SK-N-SH (cell line): Measurements from ENCODE around the gene PMEPA1. TPM values are rescaled to one million over a fixed set of nuclear protein-coding genes. Genes with fewer than 3 reads are reported as not detected.

Experiments used
- CTCF ChIA-PET: fragments of 300-600, 350-600 bp; formaldehyde crosslinking; extraction: SDS; loops from one replicate; lab custom pipeline; 2021; lab: Yijun Ruan, JAX
- POLR2A ChIA-PET: fragments of 350-600 bp; sonication (Branson Sonifier 250); formaldehyde crosslinking; extraction: SDS; loops from one replicate; lab custom pipeline; 2020; ENCODE audit warnings: antibody characterized with exemption, inconsistent platforms; lab: Yijun Ruan, JAX
- DNase-seq: peaks from one replicate; pipeline ENCODE4 v3.0.0; 2012
- H2AFZ ChIP-seq: fragments of 200-600 bp; sonication (generic); 2 replicates; pipeline ENCODE4 v1.8.1; 2016; ENCODE audit warnings: antibody characterized with exemption, mild to moderate bottlenecking, low read depth
- H3F3A ChIP-seq: fragments of 200-600 bp; sonication (generic); replicated peaks from 2 replicates; pipeline ENCODE3; 2016; ENCODE audit warnings: antibody characterized with exemption, mild to moderate bottlenecking; ENCODE audit not compliant: insufficient read depth
- H3K27ac ChIP-seq, 2 experiments: fragments of 200-500 bp in 1 of 2; fragments of 200-600 bp in 1 of 2; sonication (Bioruptor generic) in 1 of 2; sonication (generic), shearing (Covaris generic) in 1 of 2; 2 replicates each; pipeline versions ENCODE4 v1.5.1 to v1.6.1; 2014 to 2016; ENCODE audit warnings: low read depth in 2 of 2, inconsistent platforms in 1 of 2, low read length in 1 of 2, mild to moderate bottlenecking in 1 of 2, mixed read lengths in 1 of 2
- H3K27me3 ChIP-seq: fragments of 200-600 bp; sonication (generic), shearing (Covaris generic); 2 replicates; pipeline ENCODE4 v1.6.1; 2016; ENCODE audit warnings: mixed run types; ENCODE audit not compliant: insufficient read depth
- H3K36me3 ChIP-seq, 2 experiments: fragments of 200-500 bp in 1 of 2; fragments of 200-600 bp in 1 of 2; sonication (Bioruptor generic) in 1 of 2; sonication (generic) in 1 of 2; replicated peaks in 1 of 2; 2 replicates each; pipeline versions ENCODE3 to v1.5.1; 2014 to 2016; ENCODE audit warnings: low read length in 1 of 2, mild to moderate bottlenecking in 1 of 2; ENCODE audit not compliant: insufficient read depth in 2 of 2, control insufficient read depth in 1 of 2
- H3K4me1 ChIP-seq, 2 experiments: fragments of 200-500 bp in 1 of 2; fragments of 200-600 bp in 1 of 2; sonication (Bioruptor generic) in 1 of 2; sonication (generic), shearing (Covaris generic) in 1 of 2; 2 replicates each; pipeline versions ENCODE4 v1.5.1 to v1.6.1; 2014 to 2016; ENCODE audit warnings: low read depth in 1 of 2, low read length in 1 of 2, mixed run types in 1 of 2; ENCODE audit not compliant: insufficient read depth in 2 of 2, control insufficient read depth in 1 of 2
- H3K4me2 ChIP-seq: fragments of 200-600 bp; sonication (generic), shearing (Covaris generic); 2 replicates; pipeline ENCODE4 v1.6.1; 2017; ENCODE audit warnings: mixed run types
- H3K4me3 ChIP-seq, 2 experiments: fragments of 200-500 bp in 1 of 2; fragments of 200-600 bp in 1 of 2; sonication (Bioruptor generic) in 1 of 2; sonication (generic), shearing (Covaris generic) in 1 of 2; 2 replicates each; pipeline versions ENCODE4 v1.5.1 to v1.8.1; 2014 to 2016; ENCODE audit warnings: low read depth in 2 of 2, inconsistent platforms in 1 of 2, low read length in 1 of 2, mild to moderate bottlenecking in 1 of 2, mixed read lengths in 1 of 2, moderate library complexity in 1 of 2
- H3K79me2 ChIP-seq: fragments of 200-600 bp; sonication (generic); 2 replicates; pipeline ENCODE4 v1.8.1; 2017; ENCODE audit warnings: mild to moderate bottlenecking; ENCODE audit not compliant: insufficient read depth
- H3K9ac ChIP-seq: fragments of 200-600 bp; sonication (generic); 2 replicates; pipeline ENCODE4 v1.6.1; 2017; ENCODE audit warnings: mixed run types
- H3K9me2 ChIP-seq: fragments of 200-600 bp; sonication (generic); 2 replicates; pipeline ENCODE4 v1.6.1; 2017; ENCODE audit warnings: mixed run types
- H3K9me3 ChIP-seq: fragments of 200-600 bp; sonication (generic); 2 replicates; pipeline ENCODE4 v1.6.1; 2017; ENCODE audit warnings: mixed run types, mild to moderate bottlenecking, moderate library complexity
- H4K20me1 ChIP-seq: fragments of 200-600 bp; sonication (generic); 2 replicates; pipeline ENCODE4 v1.6.1; 2017; ENCODE audit warnings: mild to moderate bottlenecking, mixed run types; ENCODE audit not compliant: insufficient read depth
- CHD2 ChIP-seq: fragments of 150-350 bp; IDR thresholded peaks from 2 replicates; pipeline ENCODE4 v1.6.1; 2018; ENCODE audit warnings: low read length; ENCODE audit not compliant: partially characterized antibody
- EZH2phosphoT487 ChIP-seq: fragments of 200-600 bp; sonication (generic); IDR thresholded peaks from 2 replicates; pipeline ENCODE4 v1.6.1; 2017; ENCODE audit warnings: low read depth, mixed run types, mild to moderate bottlenecking, antibody characterized with exemption, moderate library complexity, borderline replicate concordance
- FOXJ3 ChIP-seq: sonication (generic); formaldehyde crosslinking; IDR thresholded peaks from 2 replicates; pipeline ENCODE4 v1.5.1; 2020; ENCODE audit warnings: mild to moderate bottlenecking, missing genetic modification reagents
- FOXM1 ChIP-seq: IDR thresholded peaks from 2 replicates; pipeline ENCODE4 v1.4.0; 2012; ENCODE audit warnings: low read depth, mild to moderate bottlenecking
- GABPA ChIP-seq: IDR thresholded peaks from 2 replicates; pipeline ENCODE4 v1.4.0; 2012; ENCODE audit warnings: low read depth, mild to moderate bottlenecking
- GATA2 ChIP-seq: sonication (generic); formaldehyde crosslinking; IDR thresholded peaks from 2 replicates; pipeline ENCODE4 v1.5.0; 2020; ENCODE audit warnings: mild to moderate bottlenecking, missing genetic modification reagents
- JUND ChIP-seq: IDR thresholded peaks from 2 replicates; pipeline ENCODE4 v1.4.0; 2012
- MAX ChIP-seq: IDR thresholded peaks from 2 replicates; pipeline ENCODE4 v1.4.0; 2012; ENCODE audit warnings: low read depth
- MEF2A ChIP-seq: IDR thresholded peaks from 2 replicates; pipeline ENCODE4 v1.4.0; 2012; ENCODE audit warnings: low read depth, borderline replicate concordance
- NRF1 ChIP-seq: IDR thresholded peaks from 2 replicates; pipeline ENCODE4 v1.6.1; 2012; ENCODE audit warnings: low read depth, mild to moderate bottlenecking, low read length
- PBX3 ChIP-seq: IDR thresholded peaks from 2 replicates; pipeline ENCODE4; 2012
- RAD21 ChIP-seq: IDR thresholded peaks from 2 replicates; pipeline ENCODE4 v1.6.1; 2012; ENCODE audit warnings: mild to moderate bottlenecking, low read length
- REST ChIP-seq: IDR thresholded peaks from 2 replicates; pipeline ENCODE4 v1.6.1; 2012; ENCODE audit warnings: mild to moderate bottlenecking, low read depth, low read length, moderate library complexity
- RFX5 ChIP-seq: IDR thresholded peaks from 2 replicates; pipeline ENCODE4 v1.6.1; 2012; ENCODE audit warnings: mild to moderate bottlenecking, improper control_type of control experiment, low read length
- RXRA ChIP-seq: IDR thresholded peaks from 2 replicates; pipeline ENCODE4 v1.4.0; 2012; ENCODE audit warnings: low read depth, mild to moderate bottlenecking, borderline replicate concordance
- SMC3 ChIP-seq: IDR thresholded peaks from 2 replicates; pipeline ENCODE4 v1.6.1; 2012; ENCODE audit warnings: low read depth, low read length, improper control_type of control experiment
- TCF12 ChIP-seq: IDR thresholded peaks from 2 replicates; pipeline ENCODE4 v1.4.0; 2012
- TEAD4 ChIP-seq: IDR thresholded peaks from 2 replicates; pipeline ENCODE4 v1.4.0; 2012; ENCODE audit warnings: mild to moderate bottlenecking, borderline replicate concordance; ENCODE audit not compliant: insufficient read depth
- YY1 ChIP-seq: IDR thresholded peaks from 2 replicates; pipeline ENCODE4 v1.4.0; 2012; ENCODE audit warnings: low read depth, mild to moderate bottlenecking
- WGBS: methylation state at CpG from one replicate; pipeline ENCODE4 v1.1.6; 2017; ENCODE audit warnings: low lambda C conversion rate; 5-methylcytosine and 5-hydroxymethylcytosine counted together
- polyA plus RNA-seq, 3 experiments: library from polyadenylated mRNA; depleted of rRNA; stranded (reverse); fragments of >200 nt; gene quantifications; 2 replicates each; pipeline ENCODE4 v1.2.3, GENCODE V29; 2012
- TF ChIP-seq, protein P1 (sequence below): fragments of 200-600 bp; sonication (generic); IDR thresholded peaks from 2 replicates; pipeline ENCODE4 v1.6.1; 2017; ENCODE audit warnings: antibody characterized with exemption, mild to moderate bottlenecking, moderate library complexity

Gene PMEPA1
- polyA plus RNA-seq, 1 of the 3 experiments (the other 2 are of a cell fraction) = 7.1 TPM

DNA sequence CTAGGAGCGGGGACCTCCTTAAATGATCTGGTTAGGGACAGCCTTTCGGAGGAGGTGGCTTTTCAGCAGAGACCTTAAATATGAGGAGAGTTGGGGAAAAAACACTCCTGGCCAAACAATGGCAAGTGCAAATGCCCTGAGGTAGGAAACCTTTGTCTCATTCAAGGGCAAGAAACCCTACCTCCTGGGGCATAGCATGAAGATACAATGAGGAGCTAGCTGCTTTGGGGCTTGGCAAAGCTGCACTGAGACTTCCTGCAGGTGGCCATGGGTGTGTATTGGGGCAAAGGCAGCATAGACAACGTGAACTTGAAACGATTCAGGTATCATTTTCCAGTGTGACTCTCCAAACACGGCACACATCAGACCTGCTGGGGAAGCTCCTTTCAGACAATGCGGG is 30.7 kb downstream of the PMEPA1 start:
- Histone ChIP-seq H3K4me3 (no peak overlapping the region), H3K36me3 (peaks cover 0 to 2% of the 10 kb centered on the region in 2 experiments), H3F3A (no peaks in the 10 kb centered on the region), H3K4me1 (peaks cover 0 to 96% of the 10 kb centered on the region in 2 experiments; a peak in 2 of 4 replicates), H3K27me3 (no peaks in the 10 kb centered on the region), H2AFZ (no peak overlapping the region), H3K79me2 (peaks cover 100% of the 10 kb centered on the region), H3K27ac (peak overlapping the region in 1 of 2 experiments; percentile 94; a peak in 2 of 4 replicates), H4K20me1 (peaks cover 97% of the 10 kb centered on the region), H3K4me2 (no peak overlapping the region), H3K9me2 (no peaks in the 10 kb centered on the region), H3K9me3 (no peaks in the 10 kb centered on the region), H3K9ac (no peak overlapping the region)
- no peak for DNase-seq
- TF ChIP-seq REST (no peak), SMC3 (no peak), MAX (no peak), RAD21 (no peak), GATA2 (CRISPR knock-in tag) (no peak), NRF1 (no peak), FOXJ3 (CRISPR knock-in tag) (no peak), GABPA (no peak), CHD2 (no peak), TCF12 (no peak), EZH2phosphoT487 (no peak), PBX3 (no peak), FOXM1 (no peak), TEAD4 (no peak), YY1 (no peak), JUND (no peak), RFX5 (no peak), RXRA (no peak), MEF2A (no peak)
- TF ChIP-seq, protein P1, sequence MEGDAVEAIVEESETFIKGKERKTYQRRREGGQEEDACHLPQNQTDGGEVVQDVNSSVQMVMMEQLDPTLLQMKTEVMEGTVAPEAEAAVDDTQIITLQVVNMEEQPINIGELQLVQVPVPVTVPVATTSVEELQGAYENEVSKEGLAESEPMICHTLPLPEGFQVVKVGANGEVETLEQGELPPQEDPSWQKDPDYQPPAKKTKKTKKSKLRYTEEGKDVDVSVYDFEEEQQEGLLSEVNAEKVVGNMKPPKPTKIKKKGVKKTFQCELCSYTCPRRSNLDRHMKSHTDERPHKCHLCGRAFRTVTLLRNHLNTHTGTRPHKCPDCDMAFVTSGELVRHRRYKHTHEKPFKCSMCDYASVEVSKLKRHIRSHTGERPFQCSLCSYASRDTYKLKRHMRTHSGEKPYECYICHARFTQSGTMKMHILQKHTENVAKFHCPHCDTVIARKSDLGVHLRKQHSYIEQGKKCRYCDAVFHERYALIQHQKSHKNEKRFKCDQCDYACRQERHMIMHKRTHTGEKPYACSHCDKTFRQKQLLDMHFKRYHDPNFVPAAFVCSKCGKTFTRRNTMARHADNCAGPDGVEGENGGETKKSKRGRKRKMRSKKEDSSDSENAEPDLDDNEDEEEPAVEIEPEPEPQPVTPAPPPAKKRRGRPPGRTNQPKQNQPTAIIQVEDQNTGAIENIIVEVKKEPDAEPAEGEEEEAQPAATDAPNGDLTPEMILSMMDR = no peak
- ChIA-PET POLR2A (no interaction called here), CTCF (interaction anchor here (0.6 to 1.9 kb wide), 5 partner anchors 15 to 129 kb away, joined by 3 to 4 read pairs (median 3); no protein-coding TSS in a partner anchor)
- WGBS = 92% methylated on average over 6 of the region's 6 CpGs
